ENCODE results near the gene BLNK. TPM values are rescaled to one million over a fixed set of nuclear protein-coding genes. Genes with fewer than 3 reads are reported as not detected.

Gene BLNK
- total and polyA plus RNA-seq, 9 of the 15 experiments (the other 6 are each of a cell fraction or from before 2014, with no cell fraction given) = not detected

GRCh38 chr10:96229568-96230030 lies 41.8 kb downstream of the BLNK start (continued):
- TF ChIP-seq TOE1 (IDR thresholded peaks at IDR 0.05; ENCODE audit: borderline replicate concordance) (peak; percentile 43; the same call in 1 of the 2 replicates), TOE1 (CRISPR knock-in tag; IDR thresholded peaks at IDR 0.05; ENCODE audit: borderline replicate concordance, low read depth) (no peak), KLF6 (CRISPR knock-in tag; IDR thresholded peaks at IDR 0.05; ENCODE audit: borderline replicate concordance) (no peak), BHLHE40 (IDR thresholded peaks at IDR 0.05; ENCODE audit: low read length) (0 out of 2 replicates have a peak, but pooled peaks have one; percentile 12), CTCF (IDR thresholded peaks at IDR 0.05 in 2 of 3, conservative IDR thresholded peaks at IDR 0.05 in 1 of 3; ENCODE audit: insufficient read depth in 2 of 3, low read depth in 1 of 3, low read length in 3 of 3) (peak; percentile 80 to 96 (median 92)), RBM17 (IDR thresholded peaks at IDR 0.05; ENCODE audit: borderline replicate concordance, low read depth, low read length) (no peak), REST (IDR thresholded peaks at IDR 0.05; ENCODE audit: borderline replicate concordance) (peak; percentile 30; the same call in 1 of the 2 replicates), REST (CRISPR knock-in tag; IDR thresholded peaks at IDR 0.05; ENCODE audit: low read depth) (no peak), YY1 (IDR thresholded peaks at IDR 0.05; ENCODE audit: borderline replicate concordance in 1 of 3, control insufficient read depth in 1 of 3, extremely low read depth in 1 of 3, insufficient read depth in 3 of 3, insufficient read length in 1 of 3, insufficient replicate concordance in 2 of 3, low read depth in 1 of 3, low read length in 2 of 3) (peak in 2 of 3 experiments; percentile 15 to 40), MAFF (IDR thresholded peaks at IDR 0.05; ENCODE audit: low read length) (no peak), MECOM (CRISPR knock-in tag; IDR thresholded peaks at IDR 0.05) (no peak), OTX1 (CRISPR knock-in tag; IDR thresholded peaks at IDR 0.05) (peak; percentile 25; the same call in 1 of the 2 replicates), ZEB2 (IDR thresholded peaks at IDR 0.05) (0 out of 2 replicates have a peak, but pooled peaks have one; percentile 26)

Data from K562 (cell line).